ENCODE data around the gene KLF1. TPM values are rescaled to one million over a fixed set of nuclear protein-coding genes. Genes with fewer than 3 reads are reported as not detected.
A peak's percentile ranks its signal among the peaks of the same experiment; 100 is the strongest.

The KLF1 gene
- total and polyA plus RNA-seq, 10 donors: 0.13 to 13.0 (median 0.67) TPM; not detected in 1

- peak; percentile 88 for DNase-seq
- TF ChIP-seq CTCF (IDR thresholded peaks at IDR 0.05 in 8 of 11, conservative IDR thresholded peaks at IDR 0.05 in 3 of 11): no peak
- TF ChIP-seq POLR2AphosphoS5 (IDR thresholded peaks at IDR 0.05): no peak
- TF ChIP-seq POLR2A (IDR thresholded peaks at IDR 0.05): no peak
Measured at GRCh38 chr19:12880551-12881171, 6.3 kb downstream of the KLF1 start.

GRCh38 chr19:12875086-12875485 is 11.9 kb downstream of the KLF1 start:
- WGBS, 5 donors: 92 to 99% (median 96%) methylated on average over 6 of the region's 6 CpGs

More at GRCh38 chr19:12880551-12881171, 6.3 kb downstream of the KLF1 start:
- peaks cover 11 to 62% (median 37%) of the 10 kb centered on the region in 6 donors for H3K4me1 ChIP-seq
- H3K36me3 ChIP-seq: peaks cover 0 to 33% (median 29%) of the 10 kb centered on the region in 6 donors
- intact Hi-C loops (cut with DNase I; ENCODE audit: low total_unique reads): loop anchor here (10.0 kb wide), 1 partner anchor 84 kb away; the partner anchor contains the start of gene DAND5
- 15 to 21% (median 19%) methylated on average over 13 to 29 of the region's 29 CpGs for WGBS, 5 donors
- H3K4me3 ChIP-seq: peak overlapping the region; percentile 62 to 92 (median 72)
- H3K27ac ChIP-seq: peak overlapping the region; percentile 83 to 95 (median 88)
- H3K27me3 ChIP-seq (replicated peaks in 1 of 7): peaks cover 0 to 17% (median 14%) of the 10 kb centered on the region in 7 donors
- H3K9me3 ChIP-seq: peaks cover 0 to 28% (median 10%) of the 10 kb centered on the region in 8 donors

GRCh38 chr19:12873891-12874745 is 12.9 kb downstream of the KLF1 start:
- Histone ChIP-seq H3K4me1 (peaks cover 0 to 9% (median 0%) of the 10 kb centered on the region in 6 donors), H3K27me3 (replicated peaks in 1 of 7) (no peaks in the 10 kb centered on the region), H3K36me3 (peaks cover 0 to 61% (median 42%) of the 10 kb centered on the region in 6 donors), H3K4me3 (peak overlapping the region in 1 of 8 donors; percentile 34), H3K27ac (no peak overlapping the region), H3K9me3 (peaks cover 0 to 17% (median 4%) of the 10 kb centered on the region in 8 donors)
- WGBS, 5 donors: 91 to 97% (median 92%) methylated on average over 24 to 86 of the region's 86 CpGs
- DNase-seq: no peak
- intact Hi-C loops (cut with DNase I; ENCODE audit: low total_unique reads): no loop called here
- TF ChIP-seq POLR2AphosphoS5 (IDR thresholded peaks at IDR 0.05) (peak in 1 of 3 donors; percentile 0), CTCF (IDR thresholded peaks at IDR 0.05 in 8 of 11, conservative IDR thresholded peaks at IDR 0.05 in 3 of 11) (no peak)

More at GRCh38 chr19:12875086-12875485, 11.9 kb downstream of the KLF1 start:
- no peak for DNase-seq
- Histone ChIP-seq H3K4me1 (peaks cover 0 to 15% (median 5%) of the 10 kb centered on the region in 6 donors), H3K9me3 (peaks cover 0 to 17% (median 4%) of the 10 kb centered on the region in 8 donors), H3K27ac (no peak overlapping the region), H3K27me3 (replicated peaks in 1 of 7) (no peaks in the 10 kb centered on the region), H3K4me3 (no peak overlapping the region), H3K36me3 (peaks cover 0 to 61% (median 42%) of the 10 kb centered on the region in 6 donors)
- TF ChIP-seq POLR2AphosphoS5 (IDR thresholded peaks at IDR 0.05) (no peak), CTCF (IDR thresholded peaks at IDR 0.05 in 8 of 11, conservative IDR thresholded peaks at IDR 0.05 in 3 of 11) (no peak), POLR2A (IDR thresholded peaks at IDR 0.05) (no peak)
- intact Hi-C loops (cut with DNase I; ENCODE audit: low total_unique reads): no loop called here
